Gastroesophageal sphincter (tissue), 3 donors: ENCODE measurements around the gene CDK9.

Source experiments
- CTCF ChIP-seq, 4 experiments: fragments of 200-600 bp in 2 of 4; fragments of 450-650 bp in 2 of 4; sonication (generic) in 1 of 4; IDR thresholded peaks; one replicate each; pipeline ENCODE4 v1.5.1; 2017 to 2019; ENCODE audit warnings: antibody characterized with exemption in 4 of 4, mild to moderate bottlenecking in 2 of 4, moderate library complexity in 2 of 4
- EP300 ChIP-seq: sonication (generic); formaldehyde crosslinking; IDR thresholded peaks from one replicate; pipeline ENCODE4 v1.6.1; 2017; ENCODE audit warnings: antibody characterized with exemption, mild to moderate bottlenecking
- POLR2A ChIP-seq, 2 donors: fragments of 450-650 bp; IDR thresholded peaks; one replicate each; pipeline ENCODE4 v1.6.1; 2017; ENCODE audit warnings: antibody characterized with exemption in 2 of 2, mild to moderate bottlenecking in 2 of 2, moderate library complexity in 1 of 2
- POLR2AphosphoS5 ChIP-seq: sonication (generic); formaldehyde crosslinking; IDR thresholded peaks from one replicate; pipeline ENCODE4 v1.6.1; 2017; ENCODE audit warnings: antibody characterized with exemption

GRCh38 chr9:127744398-127745110, 41.3 kb upstream of the CDK9 start:
- TF ChIP-seq POLR2A (IDR thresholded peaks at IDR 0.05) = no peak
- no peak for TF ChIP-seq CTCF (IDR thresholded peaks at IDR 0.05)
- no peak for TF ChIP-seq POLR2AphosphoS5
- no peak for TF ChIP-seq EP300
